ENCODE data around the gene LMNTD2. TPM values are rescaled to one million over a fixed set of nuclear protein-coding genes. Genes with fewer than 3 reads are reported as not detected.

The LMNTD2 gene
- total and polyA plus RNA-seq, 2 donors (not counting 3 experiments of a cell fraction or from before 2014, with no cell fraction given), result 2.1 to 2.6 TPM

- no peak overlapping the region for H3K4me3 ChIP-seq (replicated peaks in 1 of 3; ENCODE audit: insufficient read depth in 1 of 3, low read depth in 1 of 3, low read length in 3 of 3)
- H3K27ac ChIP-seq (ENCODE audit: insufficient read depth, low read depth, low read length), result no peak overlapping the region
- H3K4me2 ChIP-seq (ENCODE audit: insufficient read depth, low read length), result no peak overlapping the region
- no peak for FAIRE-seq
- H3K9me3 ChIP-seq (replicated peaks; ENCODE audit: control insufficient read depth, insufficient read depth, low read length), result no peaks in the 10 kb centered on the region
- H3K27me3 ChIP-seq (ENCODE audit: control insufficient read depth in 2 of 2, insufficient read depth in 2 of 2, low read length in 2 of 2), result peaks cover 13 to 21% of the 10 kb centered on the region in 2 experiments
- no peak for DNase-seq (ENCODE audit: low read depth, low spot score)
- intact Hi-C loops (cut with micrococcal nuclease) (loop anchor here (5.0 kb wide), 1 partner anchor 170 kb away; no protein-coding TSS in a partner anchor), dilution Hi-C loops (cut with MboI; ENCODE audit: extremely low pct_ligation_motif_present, low sequenced_read_pairs) (no loop called here)
- TF ChIP-seq CTCF (IDR thresholded peaks at IDR 0.05; ENCODE audit: extremely low read depth in 1 of 2, insufficient read depth in 1 of 2, low read depth in 1 of 2, low read length in 2 of 2) (no peak), GATA2 (IDR thresholded peaks at IDR 0.05; ENCODE audit: insufficient read depth, insufficient read length, low read depth, low read length) (no peak), FOS (IDR thresholded peaks at IDR 0.05; ENCODE audit: borderline replicate concordance, insufficient read depth, low read length) (no peak), MAX (IDR thresholded peaks at IDR 0.05; ENCODE audit: insufficient read depth, insufficient read length) (no peak)
- no peak overlapping the region for H3K9ac ChIP-seq (replicated peaks; ENCODE audit: extremely low read depth, insufficient read depth, low read length)
- H3K79me2 ChIP-seq (ENCODE audit: control insufficient read depth, insufficient read depth, low read length), result no peaks in the 10 kb centered on the region
- CTCF ChIA-PET, result interaction anchor here (1.2 to 1.6 kb wide), 2 partner anchors 167 to 169 kb away, joined by 3 to 5 read pairs; no protein-coding TSS in a partner anchor
- BruUV-seq (replicated peaks), result no TSS peak
- no peaks in the 10 kb centered on the region for H4K20me1 ChIP-seq (replicated peaks; ENCODE audit: control insufficient read depth, extremely low read depth, insufficient read depth, low read length)
- H2AFZ ChIP-seq (ENCODE audit: low read depth, low read length), result no peak overlapping the region
- H3K36me3 ChIP-seq (ENCODE audit: control insufficient read depth in 2 of 2, extremely low read depth in 1 of 2, insufficient read depth in 2 of 2, low read length in 2 of 2), result no peaks in the 10 kb centered on the region
- POLR2A ChIA-PET, result no interaction called here
- H3K9me1 ChIP-seq (replicated peaks; ENCODE audit: control insufficient read depth, extremely low read depth, insufficient read depth, low read length), result no peaks in the 10 kb centered on the region
- H3K4me1 ChIP-seq (ENCODE audit: control insufficient read depth, extremely low read depth, insufficient read depth, low read length), result peaks cover 9% of the 10 kb centered on the region
Measured at GRCh38 chr11:557328-558132, 3.0 kb downstream of the LMNTD2 start.
